Activated naive CD4-positive, alpha-beta T cell treated with anti-CD3 and anti-CD28 coated beads for 36 hours (primary cell): ENCODE results near the gene EPN2. TPM values are rescaled to one million over a fixed set of nuclear protein-coding genes. Genes with fewer than 3 reads are reported as not detected.

Source experiments
- CTCF ChIA-PET: fragments of 350-600 bp; sonication (Branson Sonifier 250); formaldehyde crosslinking; loops from one replicate; lab custom pipeline; 2021; ENCODE audit warnings: antibody characterized with exemption; lab: Charles Lee
- DNase-seq: peaks from one replicate; pipeline ENCODE4 v3.0.0-alpha.2; 2020
- H3K27ac Mint-ChIP-seq: one replicate; pipeline ENCODE4 v1.8.0; 2021; ENCODE audit warnings: mild to moderate bottlenecking, mixed read lengths
- H3K27me3 Mint-ChIP-seq: one replicate; pipeline ENCODE4 v1.8.0; 2021; ENCODE audit warnings: low read depth, mixed read lengths
- H3K36me3 Mint-ChIP-seq: one replicate; pipeline ENCODE4 v1.8.0; 2021; ENCODE audit warnings: low read depth, mixed read lengths
- H3K4me1 Mint-ChIP-seq: one replicate; pipeline ENCODE4 v1.8.0; 2021; ENCODE audit warnings: low read depth, mixed read lengths
- H3K4me3 Mint-ChIP-seq: one replicate; pipeline ENCODE4 v1.8.0; 2021; ENCODE audit warnings: mild to moderate bottlenecking, moderate library complexity, mixed read lengths
- H3K9me3 Mint-ChIP-seq: one replicate; pipeline ENCODE4 v1.8.0; 2021; ENCODE audit warnings: mixed read lengths
- intact Hi-C: fragments of 100-400 bp; cut with micrococcal nuclease; formaldehyde crosslinking; loops from one replicate; pipeline ENCODE4 v1.15.1; 2023
- total RNA-seq, 2 experiments: library from RNA; stranded (reverse); gene quantifications; one replicate each; pipeline ENCODE4 v1.2.3, GENCODE V29; 2021

The EPN2 gene
- total RNA-seq, 2 experiments from 2014 or later: 5.4 to 5.6 TPM

DNA sequence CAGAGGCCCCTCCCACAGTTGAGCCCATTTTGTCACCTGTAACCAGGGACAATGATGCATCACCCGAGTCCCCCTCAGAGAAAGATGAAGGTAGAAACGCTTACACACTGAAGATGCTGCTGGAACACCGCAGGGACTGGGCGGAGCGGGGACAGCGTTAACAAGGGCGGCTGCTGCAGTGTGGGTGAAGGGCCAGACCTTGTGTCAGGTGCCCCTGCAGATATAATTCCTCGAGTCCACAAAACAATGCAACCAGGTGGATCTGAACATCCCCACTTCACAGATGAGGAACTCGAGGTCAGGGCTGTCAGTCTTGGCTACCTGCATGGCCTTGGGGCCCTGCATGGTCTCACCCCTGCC is 134.8 kb downstream of the EPN2 start:
- Mint-ChIP-seq H3K4me3 (no peak overlapping the region), H3K36me3 (no peaks in the 10 kb centered on the region), H3K4me1 (peaks cover 29% of the 10 kb centered on the region), H3K27me3 (no peaks in the 10 kb centered on the region), H3K27ac (no peak overlapping the region), H3K9me3 (no peaks in the 10 kb centered on the region)
- CTCF ChIA-PET: interaction anchor here (0.5 to 1.0 kb wide), 2 partner anchors 9 to 135 kb away, joined by 3 to 4 read pairs; no protein-coding TSS in a partner anchor
- intact Hi-C loops: no loop called here
- DNase-seq: no peak

DNA sequence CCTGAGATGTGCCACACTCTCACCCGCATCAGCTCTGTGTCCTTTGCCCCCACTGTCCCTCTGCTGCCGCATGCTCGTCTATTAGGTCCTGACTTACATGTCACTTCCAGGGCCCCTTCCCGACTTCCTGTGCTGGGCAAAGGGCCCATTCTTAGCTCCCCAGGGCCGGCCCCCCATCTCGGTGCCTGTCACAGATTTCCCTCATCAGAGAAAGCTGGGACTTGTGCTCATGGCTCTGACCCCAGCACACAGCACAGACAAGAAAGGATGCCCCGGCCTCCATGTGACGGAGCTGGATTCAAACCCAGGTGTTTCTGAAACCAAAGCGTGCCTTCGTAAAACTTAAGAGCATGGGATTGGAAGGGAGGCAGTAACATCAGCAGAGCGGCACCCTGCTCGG is 135.3 kb downstream of the EPN2 start:
- no peaks in the 10 kb centered on the region for H3K9me3 Mint-ChIP-seq
- CTCF ChIA-PET: interaction anchor here (0.5 to 1.0 kb wide), 2 partner anchors 9 to 134 kb away, joined by 3 to 4 read pairs; no protein-coding TSS in a partner anchor
- H3K4me3 Mint-ChIP-seq: no peak overlapping the region

DNA sequence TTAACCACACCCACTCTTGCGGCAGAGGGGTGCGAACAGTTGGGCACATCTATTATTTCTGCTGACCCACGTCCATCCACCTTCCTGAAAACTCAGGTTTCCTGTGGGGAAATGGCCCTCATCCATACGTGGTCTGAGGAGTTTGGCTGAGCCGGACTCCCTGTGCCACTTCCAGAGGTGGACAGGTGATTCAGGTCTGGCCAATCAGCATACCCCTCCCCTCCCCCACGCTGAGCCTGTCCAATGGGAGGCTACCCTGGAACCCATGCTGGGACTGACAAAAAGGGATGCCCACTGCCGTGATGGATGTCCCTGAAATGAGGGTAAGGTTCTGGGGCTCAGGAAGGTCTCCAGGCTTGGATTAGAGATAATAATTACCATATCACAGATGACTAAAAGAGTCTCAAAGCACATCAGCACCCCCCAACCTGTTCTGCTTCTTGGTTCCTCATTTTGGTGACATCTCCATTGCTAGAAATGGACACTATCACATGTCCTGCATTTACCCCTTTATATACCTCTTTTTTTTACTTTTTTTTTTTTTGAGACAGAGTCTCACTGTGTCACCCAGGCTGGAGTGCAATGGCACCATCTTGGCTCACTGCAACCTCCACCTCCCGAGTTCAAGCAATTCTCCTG is 135.8 kb downstream of the EPN2 start:
- no peaks in the 10 kb centered on the region for H3K27me3 Mint-ChIP-seq
- CTCF ChIA-PET: interaction anchor here (1.0 kb wide), 1 partner anchor 10 kb away, joined by 4 read pairs; no protein-coding TSS in a partner anchor
- H3K4me3 Mint-ChIP-seq: no peak overlapping the region
- intact Hi-C loops: no loop called here
- peaks cover 30% of the 10 kb centered on the region for H3K4me1 Mint-ChIP-seq
- H3K9me3 Mint-ChIP-seq: no peaks in the 10 kb centered on the region
- no peak overlapping the region for H3K27ac Mint-ChIP-seq
- DNase-seq: no peak
- no peaks in the 10 kb centered on the region for H3K36me3 Mint-ChIP-seq

More for the DNA sequence above, 135.3 kb downstream of the EPN2 start:
- Mint-ChIP-seq H3K36me3 (no peaks in the 10 kb centered on the region), H3K4me1 (peaks cover 30% of the 10 kb centered on the region), H3K27me3 (no peaks in the 10 kb centered on the region), H3K27ac (no peak overlapping the region)
- intact Hi-C loops: no loop called here
- no peak for DNase-seq

DNA sequence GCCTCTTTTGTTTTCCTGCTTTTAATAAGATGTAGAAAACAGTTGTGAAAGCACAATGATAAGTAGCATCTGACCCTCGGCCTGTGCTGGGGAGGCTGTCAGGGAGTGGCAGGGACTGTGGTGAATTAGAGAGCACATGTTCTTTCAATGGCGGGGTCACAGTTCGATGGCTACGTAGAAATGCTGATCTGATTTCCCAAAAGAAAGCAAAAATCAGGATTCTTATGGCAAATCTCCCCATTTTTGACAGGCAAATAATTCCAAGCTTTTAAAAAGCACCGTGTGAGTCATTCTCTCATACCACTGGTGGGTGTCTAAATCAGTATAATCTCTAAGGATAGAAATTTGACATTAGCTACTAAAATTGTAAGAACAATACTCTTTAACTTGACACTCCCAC is 137.0 kb downstream of the EPN2 start:
- peaks cover 28% of the 10 kb centered on the region for H3K4me1 Mint-ChIP-seq
- no peak overlapping the region for H3K4me3 Mint-ChIP-seq
- H3K27ac Mint-ChIP-seq: no peak overlapping the region
- DNase-seq: no peak
- no peaks in the 10 kb centered on the region for H3K36me3 Mint-ChIP-seq
- intact Hi-C loops: no loop called here
- CTCF ChIA-PET: interaction anchor here (1.8 kb wide), 1 partner anchor 9 kb away, joined by 4 read pairs; no protein-coding TSS in a partner anchor
- no peaks in the 10 kb centered on the region for H3K9me3 Mint-ChIP-seq
- H3K27me3 Mint-ChIP-seq: no peaks in the 10 kb centered on the region

DNA sequence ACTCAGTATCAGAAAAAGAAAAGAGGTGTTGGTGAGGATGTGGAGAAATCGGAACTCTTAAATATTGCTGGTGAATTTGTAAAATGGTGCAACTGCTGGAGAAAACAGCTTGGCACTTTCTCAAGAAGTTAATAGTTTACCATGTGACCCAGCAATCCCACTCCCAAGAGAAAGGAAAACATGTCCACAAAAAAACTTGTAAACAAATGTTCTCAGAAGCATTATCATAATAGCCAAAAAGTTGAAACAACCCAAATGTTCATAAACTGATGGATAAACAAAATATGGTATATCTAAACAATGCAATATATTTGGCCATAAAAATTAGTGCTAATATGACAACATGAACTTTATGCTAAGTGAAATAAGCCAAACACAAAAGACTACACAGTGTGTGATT is 138.6 kb downstream of the EPN2 start:
- no peak for DNase-seq
- Mint-ChIP-seq H3K36me3 (peaks cover 7% of the 10 kb centered on the region), H3K9me3 (no peaks in the 10 kb centered on the region), H3K27me3 (no peaks in the 10 kb centered on the region), H3K4me3 (peak overlapping the region; percentile 32), H3K27ac (no peak overlapping the region), H3K4me1 (peaks cover 14% of the 10 kb centered on the region)
- CTCF ChIA-PET: no interaction called here
- intact Hi-C loops: loop anchor here (5.0 kb wide), 4 partner anchors 72 to 1553 kb away; no protein-coding TSS in a partner anchor

DNA sequence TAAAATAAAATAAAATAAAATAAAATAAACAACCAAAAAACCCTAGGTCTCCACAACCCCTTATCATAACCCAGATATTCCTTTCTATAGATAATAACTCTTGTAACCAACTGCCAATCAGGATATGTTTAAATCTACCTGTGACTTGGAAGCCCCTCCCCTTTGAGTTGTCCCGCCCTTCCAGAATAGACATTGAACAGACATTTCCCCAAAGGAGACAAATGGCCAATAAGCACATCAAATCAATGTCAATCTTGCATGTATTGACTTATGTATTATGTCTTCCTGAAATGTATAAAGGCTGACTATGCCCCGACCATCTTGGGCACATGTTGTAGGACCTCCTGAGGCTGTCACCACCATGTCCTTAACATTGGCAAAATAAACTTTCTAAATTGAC is 139.6 kb downstream of the EPN2 start:
- Mint-ChIP-seq H3K4me3 (peak overlapping the region; percentile 99), H3K9me3 (no peaks in the 10 kb centered on the region), H3K27me3 (no peaks in the 10 kb centered on the region), H3K27ac (peak overlapping the region; percentile 97), H3K36me3 (peaks cover 12% of the 10 kb centered on the region), H3K4me1 (peaks cover 8% of the 10 kb centered on the region)
- intact Hi-C loops: loop anchor here (5.0 kb wide), 4 partner anchors 70 to 1555 kb away; no protein-coding TSS in a partner anchor
- DNase-seq: peak; percentile 38
- CTCF ChIA-PET: interaction anchor here (1.9 to 4.6 kb wide), 3 partner anchors 8 to 70 kb away, joined by 5 to 46 read pairs (median 10); partner anchors contain the start of gene B9D1

DNA sequence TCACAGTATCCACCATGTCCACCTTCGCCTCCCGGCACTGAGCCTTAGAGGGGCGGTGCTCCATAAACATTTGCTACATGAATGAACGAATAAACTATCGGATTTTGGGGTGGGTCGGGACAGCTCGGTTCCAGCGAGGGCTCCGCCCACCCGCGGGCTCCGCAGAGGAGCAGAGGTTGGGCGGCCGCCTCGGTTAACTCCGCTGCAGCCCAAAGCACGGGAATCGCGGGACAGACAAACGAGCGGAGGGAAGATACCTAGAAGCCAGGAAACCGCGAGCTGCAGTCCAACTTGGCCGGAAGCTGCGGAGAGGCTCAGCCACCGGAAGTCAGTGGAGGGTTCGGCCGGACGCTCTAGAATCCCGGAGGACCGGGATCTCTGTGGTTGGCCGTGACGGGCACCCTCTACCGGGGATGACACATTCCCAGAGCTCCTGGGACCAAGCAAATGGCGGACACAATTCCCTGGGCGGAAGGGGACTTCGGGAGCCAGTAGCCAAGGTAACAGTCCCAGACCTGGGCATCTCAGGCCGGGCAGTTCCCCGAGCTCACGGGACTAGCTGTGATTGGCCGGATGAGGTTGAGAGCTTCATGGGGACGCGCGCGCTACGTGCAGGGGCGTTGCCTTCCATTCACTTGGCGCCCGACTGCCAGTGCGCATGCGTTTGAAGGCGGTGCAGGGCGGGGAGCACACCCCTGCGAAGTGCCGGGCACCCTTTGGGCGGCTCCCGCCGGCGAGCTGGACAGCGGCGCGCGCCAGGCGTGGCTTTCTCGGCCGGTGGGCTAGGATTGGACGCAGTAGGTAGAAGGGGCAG is 140.6 kb downstream of the EPN2 start:
- Mint-ChIP-seq H3K27me3 (no peaks in the 10 kb centered on the region), H3K27ac (peak overlapping the region; percentile 97), H3K9me3 (no peaks in the 10 kb centered on the region), H3K4me3 (peak overlapping the region; percentile 99), H3K4me1 (peaks cover 8% of the 10 kb centered on the region), H3K36me3 (peaks cover 12% of the 10 kb centered on the region)
- intact Hi-C loops: loop anchor here (1.0 to 5.0 kb wide), 6 partner anchors 16 to 1556 kb away; partner anchors contain the start of genes ALDH3A2 and B9D1
- CTCF ChIA-PET: interaction anchor here (0.9 to 4.6 kb wide), 7 partner anchors 9 to 385 kb away, joined by 3 to 46 read pairs (median 5); partner anchors contain the start of gene B9D1
- DNase-seq: peak; percentile 95

DNA sequence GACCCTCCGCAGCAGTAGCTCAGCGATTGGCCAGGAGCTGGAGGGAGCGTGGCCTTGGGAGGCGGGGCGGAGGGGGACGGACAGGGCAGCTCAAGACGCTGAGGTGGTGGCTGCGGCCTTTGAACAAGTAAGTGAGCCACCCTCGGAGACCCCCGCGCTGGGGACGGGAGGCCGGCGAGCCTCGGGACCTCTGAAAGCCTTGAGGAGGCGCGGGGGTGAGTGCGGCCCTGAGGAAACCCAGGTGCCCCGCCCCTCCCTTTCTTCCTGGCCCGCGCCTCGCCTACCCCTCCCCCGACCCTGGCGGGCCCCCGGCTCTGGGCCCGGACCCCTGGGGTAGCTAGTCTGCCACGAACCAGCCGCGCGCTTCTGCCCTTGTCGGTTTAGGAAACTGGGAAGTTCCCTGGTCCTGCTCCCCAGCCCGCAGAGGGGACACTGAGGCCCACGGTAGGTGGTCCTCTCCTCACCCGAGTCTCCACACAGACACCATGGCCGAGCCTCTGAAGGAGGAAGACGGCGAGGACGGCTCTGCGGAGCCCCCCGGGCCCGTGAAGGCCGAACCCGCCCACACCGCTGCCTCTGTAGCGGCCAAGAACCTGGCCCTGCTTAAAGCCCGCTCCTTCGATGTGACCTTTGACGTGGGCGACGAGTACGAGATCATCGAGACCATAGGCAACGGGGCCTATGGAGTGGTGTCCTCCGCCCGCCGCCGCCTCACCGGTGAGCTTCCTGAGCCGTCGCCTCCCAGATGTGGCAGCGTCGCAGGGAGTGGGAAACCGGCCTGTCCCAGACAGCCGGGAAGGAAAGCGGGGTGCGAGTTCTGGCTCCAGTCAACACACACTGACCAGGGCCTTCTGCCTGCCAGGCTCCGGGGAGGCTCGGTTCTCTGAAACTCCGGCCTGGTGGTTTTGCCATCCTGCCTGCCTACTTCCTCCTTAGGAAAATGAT is 141.5 kb downstream of the EPN2 start, which contains the start of gene MAPK7:
Gene MAPK7, plus strand, starts transcription at position 83 of the 945 bp plus-strand sequence. Its CDS starts 403 bp downstream, at position 486.
- no peaks in the 10 kb centered on the region for H3K27me3 Mint-ChIP-seq
- intact Hi-C loops: loop anchor here (1.0 to 5.0 kb wide), 6 partner anchors 16 to 1556 kb away; partner anchors contain the start of genes ALDH3A2 and B9D1
- peaks cover 13% of the 10 kb centered on the region for H3K36me3 Mint-ChIP-seq
- H3K9me3 Mint-ChIP-seq: no peaks in the 10 kb centered on the region
- CTCF ChIA-PET: interaction anchor here (0.9 to 4.6 kb wide), 7 partner anchors 10 to 384 kb away, joined by 3 to 46 read pairs (median 5); partner anchors contain the start of gene B9D1
- H3K4me3 Mint-ChIP-seq: peak within 1 kb of the TSS; percentile 99
- peaks cover 8% of the 10 kb centered on the region for H3K4me1 Mint-ChIP-seq
- DNase-seq: no peak
- H3K27ac Mint-ChIP-seq: peak within 1 kb of the TSS; percentile 97

DNA sequence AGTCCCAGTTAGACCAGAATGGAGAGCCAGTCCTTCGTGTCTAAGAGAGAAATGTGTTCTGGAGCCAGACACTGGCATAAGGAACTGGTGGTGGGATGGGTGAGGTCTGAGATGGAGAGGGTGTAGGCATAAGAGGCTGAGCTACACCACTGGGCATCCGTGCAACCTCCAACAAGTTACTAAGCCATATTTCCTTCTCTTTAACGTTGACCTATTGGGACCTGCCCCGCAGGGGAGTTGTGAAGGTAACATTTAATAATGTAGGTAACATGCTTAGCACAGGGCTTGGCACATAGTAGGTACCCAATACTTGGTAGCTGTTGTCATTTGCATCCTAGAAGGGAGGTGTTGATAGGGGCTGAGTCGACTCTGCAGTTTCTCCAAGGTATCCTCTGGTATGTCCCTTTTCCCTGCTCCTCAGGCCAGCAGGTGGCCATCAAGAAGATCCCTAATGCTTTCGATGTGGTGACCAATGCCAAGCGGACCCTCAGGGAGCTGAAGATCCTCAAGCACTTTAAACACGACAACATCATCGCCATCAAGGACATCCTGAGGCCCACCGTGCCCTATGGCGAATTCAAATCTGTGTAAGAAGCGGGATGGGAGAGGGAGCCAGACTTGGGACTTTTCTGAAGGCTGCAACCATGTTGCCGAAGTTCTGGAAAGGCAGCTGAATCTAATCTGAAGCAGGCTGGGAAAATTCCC is 142.3 kb downstream of the EPN2 start:
- intact Hi-C loops: loop anchor here (5.0 kb wide), 4 partner anchors 68 to 1557 kb away; no protein-coding TSS in a partner anchor
- no peaks in the 10 kb centered on the region for H3K9me3 Mint-ChIP-seq
- peaks cover 13% of the 10 kb centered on the region for H3K36me3 Mint-ChIP-seq
- peaks cover 8% of the 10 kb centered on the region for H3K4me1 Mint-ChIP-seq
- peak overlapping the region; percentile 99 for H3K4me3 Mint-ChIP-seq
- DNase-seq: no peak
- no peaks in the 10 kb centered on the region for H3K27me3 Mint-ChIP-seq
- CTCF ChIA-PET: interaction anchor here (0.6 to 4.6 kb wide), 2 partner anchors 15 to 51 kb away, joined by 3 to 46 read pairs; partner anchors contain the start of gene B9D1
- no peak overlapping the region for H3K27ac Mint-ChIP-seq

DNA sequence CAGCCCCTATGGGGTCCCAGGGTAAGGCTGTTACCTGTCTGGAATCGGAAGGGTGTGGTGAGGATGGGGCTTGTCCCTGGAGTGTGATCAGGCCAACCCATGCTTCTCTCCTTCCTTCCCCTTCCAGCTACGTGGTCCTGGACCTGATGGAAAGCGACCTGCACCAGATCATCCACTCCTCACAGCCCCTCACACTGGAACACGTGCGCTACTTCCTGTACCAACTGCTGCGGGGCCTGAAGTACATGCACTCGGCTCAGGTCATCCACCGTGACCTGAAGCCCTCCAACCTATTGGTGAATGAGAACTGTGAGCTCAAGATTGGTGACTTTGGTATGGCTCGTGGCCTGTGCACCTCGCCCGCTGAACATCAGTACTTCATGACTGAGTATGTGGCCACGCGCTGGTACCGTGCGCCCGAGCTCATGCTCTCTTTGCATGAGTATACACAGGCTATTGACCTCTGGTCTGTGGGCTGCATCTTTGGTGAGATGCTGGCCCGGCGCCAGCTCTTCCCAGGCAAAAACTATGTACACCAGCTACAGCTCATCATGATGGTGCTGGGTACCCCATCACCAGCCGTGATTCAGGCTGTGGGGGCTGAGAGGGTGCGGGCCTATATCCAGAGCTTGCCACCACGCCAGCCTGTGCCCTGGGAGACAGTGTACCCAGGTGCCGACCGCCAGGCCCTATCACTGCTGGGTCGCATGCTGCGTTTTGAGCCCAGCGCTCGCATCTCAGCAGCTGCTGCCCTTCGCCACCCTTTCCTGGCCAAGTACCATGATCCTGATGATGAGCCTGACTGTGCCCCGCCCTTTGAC is 143.5 kb downstream of the EPN2 start:
- DNase-seq: no peak
- Mint-ChIP-seq H3K4me3 (no peak overlapping the region), H3K27me3 (no peaks in the 10 kb centered on the region), H3K27ac (no peak overlapping the region), H3K9me3 (no peaks in the 10 kb centered on the region), H3K36me3 (peaks cover 13% of the 10 kb centered on the region), H3K4me1 (peaks cover 8% of the 10 kb centered on the region)
- intact Hi-C loops: no loop called here
- CTCF ChIA-PET: interaction anchor here (4.6 kb wide), 1 partner anchor 17 kb away, joined by 46 read pairs; the partner anchor contains the start of gene B9D1
